HG03097 (cell line): Measurements from ENCODE around the gene PLIN4.
"Not testable (repeated sequence)": the region's sequence is repeated elsewhere in the genome, so short reads cannot be mapped to it uniquely, and the experiment has no call there.

ENCODE experiments used
- ATAC-seq: cut with Tn5 transposase; IDR thresholded peaks from one replicate; pipeline ENCODE4 v1.9.1; 2021; ENCODE audit not compliant: unreplicated experiment, low FRiP score

PLIN4 gene

GRCh38 chr19:4527377-4527776, 9.1 kb upstream of the PLIN4 start:
- ATAC-seq, result not testable (repeated sequence)

DNA sequence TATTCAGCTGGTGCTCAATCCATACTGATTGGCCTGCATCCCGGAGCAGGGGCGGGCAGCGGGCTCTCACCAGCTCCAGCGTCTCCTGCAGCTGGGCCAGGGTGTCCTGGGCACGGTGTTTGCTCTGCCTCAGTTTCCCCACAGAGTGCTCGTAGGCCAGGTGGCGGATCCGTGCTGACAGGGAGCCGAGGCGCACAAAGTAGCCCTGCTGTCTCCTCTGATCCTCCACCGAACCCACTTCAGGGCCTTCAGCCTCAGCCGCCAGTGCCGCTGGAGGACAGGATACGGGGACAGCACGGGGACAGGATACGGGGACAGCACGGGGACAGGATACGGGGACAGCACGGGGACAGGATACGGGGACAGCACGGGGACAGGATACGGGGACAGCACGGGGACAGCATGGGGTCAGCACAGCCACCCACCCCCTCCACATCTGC, 7.3 kb upstream of the PLIN4 start:
- no peak for ATAC-seq

GRCh38 chr19:4524808-4525562, 6.7 kb upstream of the PLIN4 start:
- ATAC-seq, result no peak

GRCh38 chr19:4523306-4524110, 5.2 kb upstream of the PLIN4 start:
- ATAC-seq, result no peak

DNA sequence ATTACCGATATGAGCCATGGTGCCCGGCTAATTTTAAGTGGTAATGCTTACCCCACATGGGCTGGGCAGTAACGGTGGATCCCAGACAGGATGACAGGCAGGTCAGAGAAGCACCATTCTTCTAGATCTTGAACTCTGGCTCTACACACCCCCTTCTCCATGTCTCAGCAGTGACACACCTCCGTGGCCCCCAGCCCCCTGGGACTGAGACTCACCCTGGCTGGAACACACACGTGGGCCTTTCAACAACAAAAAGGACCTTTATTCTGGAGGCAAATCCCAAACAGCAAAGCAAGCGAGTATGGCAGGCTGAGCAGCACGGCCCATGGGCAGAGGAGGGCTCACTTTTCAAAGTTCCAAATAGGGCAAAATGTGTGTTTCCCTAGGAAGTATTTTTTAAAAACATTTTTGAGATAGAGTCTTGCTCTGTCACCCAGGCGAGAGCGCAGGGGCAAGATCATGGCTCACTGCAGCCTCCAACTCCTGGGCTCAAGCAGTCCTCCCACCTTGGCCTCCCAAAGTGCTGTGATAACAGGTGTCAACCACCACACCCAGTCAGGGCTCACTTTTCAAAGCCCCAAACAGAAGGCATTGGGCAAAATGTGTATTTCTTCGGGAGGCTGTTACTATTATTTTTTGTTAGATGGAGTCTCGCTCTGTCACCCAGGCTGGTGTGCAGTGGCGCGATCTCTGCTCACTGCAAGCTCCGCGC, 4.2 kb upstream of the PLIN4 start:
- ATAC-seq, result no peak

- no peak for ATAC-seq
These were observed 3.6 kb upstream of the PLIN4 start for GRCh38 chr19:4521888-4522242.

DNA sequence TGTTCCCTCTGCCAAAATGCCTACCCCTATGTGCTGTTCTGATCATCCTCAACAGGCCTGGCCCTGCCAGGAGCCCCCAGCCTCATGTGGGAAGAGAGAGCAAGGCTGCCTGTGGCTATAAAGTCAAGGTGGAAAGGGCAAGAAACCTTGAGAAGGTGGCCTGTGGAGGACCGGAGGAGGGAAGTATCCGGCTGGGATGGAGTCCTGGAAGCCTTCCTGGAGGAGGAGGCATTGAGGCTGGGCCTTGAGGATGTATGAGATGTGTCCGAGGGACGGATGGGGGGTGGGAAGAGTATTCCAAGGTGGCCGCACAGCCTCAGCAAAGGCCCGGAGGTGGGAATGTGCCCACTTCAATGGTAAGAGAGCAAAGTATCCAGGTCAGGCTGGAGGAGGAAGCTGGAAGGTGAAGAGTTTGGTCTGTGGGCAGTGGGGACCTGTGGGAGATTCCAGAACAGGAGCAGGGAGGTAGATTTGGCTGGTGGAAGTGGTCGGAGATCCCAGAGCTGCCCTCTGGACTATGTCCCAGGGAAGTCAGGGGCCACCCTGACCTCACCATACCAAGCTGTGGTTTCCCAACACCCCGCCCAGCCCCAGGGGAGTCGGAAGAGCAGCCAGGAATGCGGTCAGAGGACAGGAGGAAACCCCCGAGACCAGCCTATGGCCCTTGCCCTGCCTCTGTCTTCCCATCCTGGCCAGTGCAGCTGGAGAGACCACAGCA, 3.0 kb upstream of the PLIN4 start:
- ATAC-seq, result no peak

GRCh38 chr19:4519521-4520277, 1.4 kb upstream of the PLIN4 start:
- no peak for ATAC-seq

DNA sequence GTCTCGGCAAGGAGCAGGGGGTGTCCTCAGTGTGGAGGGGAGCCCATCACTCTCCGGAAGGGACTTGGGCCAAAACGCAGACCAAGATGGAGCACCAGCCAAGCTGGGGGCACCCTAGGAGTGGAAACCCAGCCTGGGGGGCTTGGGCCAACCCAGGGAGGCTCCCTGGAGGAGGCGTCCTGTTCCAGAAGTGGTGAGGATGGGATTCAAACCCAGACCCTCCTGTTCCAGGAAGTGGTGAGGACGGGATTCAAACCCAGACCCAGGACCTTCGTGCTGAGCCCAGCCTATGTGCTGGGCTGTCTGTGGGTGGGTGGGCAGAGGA, 848 bp upstream of the PLIN4 start:
- ATAC-seq, result no peak

GRCh38 chr19:4517451-4518057, 732 bp downstream of the PLIN4 start:
- no peak for ATAC-seq

GRCh38 chr19:4516939-4517300, 1.4 kb downstream of the PLIN4 start:
- no peak for ATAC-seq

- ATAC-seq, result no peak
These were observed 1.9 kb downstream of the PLIN4 start for GRCh38 chr19:4516199-4516938.

DNA sequence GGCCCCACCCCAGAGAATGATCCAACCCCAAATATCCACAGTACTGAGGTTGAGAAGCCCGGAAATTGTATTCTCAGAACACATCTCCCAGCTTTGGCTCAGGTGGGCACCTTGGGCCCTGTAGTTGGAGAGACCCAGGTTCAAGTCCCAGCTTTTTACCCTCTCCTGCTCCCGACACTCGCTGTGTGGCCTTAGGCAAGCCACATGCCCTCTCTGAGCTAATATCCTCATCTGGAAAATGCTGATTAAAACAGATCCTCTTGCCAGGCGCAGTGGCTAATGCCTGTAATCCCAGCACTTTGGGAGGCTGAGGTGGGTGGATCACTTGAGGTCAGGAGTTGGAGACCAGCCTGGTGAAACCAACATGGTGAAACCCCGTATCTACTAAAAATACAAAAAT, 2.6 kb downstream of the PLIN4 start:
- no peak for ATAC-seq

DNA sequence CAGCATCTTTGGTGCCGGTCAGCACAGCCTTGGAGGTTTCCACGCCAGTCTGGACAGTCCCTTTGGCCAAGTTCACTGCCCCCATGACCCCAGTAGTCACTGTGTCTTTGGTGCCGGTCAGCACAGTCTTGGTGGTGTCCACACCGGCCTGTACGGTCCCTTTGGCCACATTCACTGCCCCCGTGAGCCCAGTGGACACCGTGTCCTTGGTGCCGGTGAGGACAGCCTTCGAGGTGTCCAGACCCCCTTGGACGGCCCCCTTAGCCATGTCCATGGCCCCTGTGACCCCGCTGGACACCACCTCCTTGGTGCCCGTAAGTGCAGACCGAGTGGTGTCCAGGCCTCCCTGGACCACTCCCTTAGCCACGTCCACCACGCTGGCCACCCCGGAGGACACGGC, 5.0 kb downstream of the PLIN4 start:
- no peak for ATAC-seq

DNA sequence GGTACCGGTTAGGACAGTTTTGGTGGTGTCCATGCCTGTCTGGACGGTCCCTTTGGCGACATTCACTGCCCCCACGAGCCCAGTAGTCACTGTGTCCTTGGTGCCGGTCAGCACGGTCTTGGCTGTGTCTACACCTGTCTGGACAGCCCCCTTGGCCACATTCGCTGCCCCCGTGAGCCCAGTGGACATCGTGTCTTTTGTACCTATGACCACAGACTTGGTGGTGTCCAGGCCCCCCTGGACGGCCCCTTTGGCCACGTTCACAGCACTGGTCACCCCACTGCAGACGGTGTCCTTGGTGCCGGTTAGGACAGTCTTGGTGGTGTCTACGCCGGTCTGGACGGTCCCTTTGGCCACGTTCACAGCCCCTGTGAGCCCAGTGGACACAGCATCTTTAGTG, 6.2 kb downstream of the PLIN4 start:
- ATAC-seq, result no peak

- ATAC-seq, result no peak
These were observed 6.8 kb downstream of the PLIN4 start for GRCh38 chr19:4511300-4512054.

- no peak for ATAC-seq
These were observed 7.6 kb downstream of the PLIN4 start for GRCh38 chr19:4510435-4511255.

- ATAC-seq, result no peak
These were observed 9.6 kb downstream of the PLIN4 start for GRCh38 chr19:4508698-4509097.
